Smooth muscle cell (in vitro differentiated cells): Measurements from ENCODE around the gene ARSH. TPM values are rescaled to one million over a fixed set of nuclear protein-coding genes. Genes with fewer than 3 reads are reported as not detected.
A peak's percentile ranks its signal among the peaks of the same experiment; 100 is the strongest.
"Not testable (repeated sequence)": the region's sequence is repeated elsewhere in the genome, so short reads cannot be mapped to it uniquely, and the experiment has no call there.

Source experiments
- DNase-seq: peaks from one replicate; lab custom pipeline; 2025; ENCODE audit not compliant: unreplicated experiment; lab: John Stamatoyannopoulos, UW
- H2AFZ ChIP-seq: fragments of 200-600 bp; sonication (generic); 2 replicates; pipeline ENCODE4 v1.6.0; 2016; ENCODE audit warnings: antibody characterized with exemption, low read depth, mild to moderate bottlenecking
- H3F3A ChIP-seq: fragments of 200-600 bp; sonication (generic); 2 replicates; pipeline ENCODE4 v1.6.0; 2017; ENCODE audit warnings: antibody characterized with exemption, low read depth
- H3K27ac ChIP-seq: fragments of 200-600 bp; sonication (generic); 2 replicates; pipeline ENCODE4 v1.5.1; 2016; ENCODE audit warnings: low read depth, mild to moderate bottlenecking
- H3K27me3 ChIP-seq: fragments of 200-600 bp; sonication (generic); 2 replicates; pipeline ENCODE4 v1.6.1; 2016; ENCODE audit warnings: low read depth, mild to moderate bottlenecking
- H3K36me3 ChIP-seq: fragments of 200-600 bp; sonication (generic); 2 replicates; pipeline ENCODE4 v1.5.1; 2016; ENCODE audit warnings: low read depth
- H3K4me1 ChIP-seq: fragments of 200-600 bp; sonication (generic); 2 replicates; pipeline ENCODE4 v1.5.1; 2016; ENCODE audit warnings: low read depth
- H3K4me2 ChIP-seq: fragments of 200-600 bp; sonication (generic); 2 replicates; pipeline ENCODE4 v1.6.0; 2016; ENCODE audit warnings: mild to moderate bottlenecking
- H3K4me3 ChIP-seq: fragments of 200-600 bp; sonication (generic); 2 replicates; pipeline ENCODE4 v1.5.1; 2016; ENCODE audit warnings: mild to moderate bottlenecking
- H3K79me2 ChIP-seq: fragments of 200-600 bp; sonication (generic); 2 replicates; pipeline ENCODE4 v1.6.0; 2016; ENCODE audit warnings: low read depth, mild to moderate bottlenecking
- H3K9ac ChIP-seq: fragments of 200-600 bp; sonication (generic); 2 replicates; pipeline ENCODE4 v1.6.0; 2016; ENCODE audit warnings: low read depth
- H3K9me3 ChIP-seq: fragments of 200-600 bp; sonication (generic); replicated peaks from 2 replicates; pipeline ENCODE4 v1.5.1; 2016; ENCODE audit warnings: low read depth
- H4K20me1 ChIP-seq: fragments of 200-600 bp; sonication (generic); 2 replicates; pipeline ENCODE4 v1.6.0; 2016; ENCODE audit warnings: low read depth
- CTCF ChIP-seq: fragments of 200-600 bp; sonication (generic); IDR thresholded peaks from 2 replicates; pipeline ENCODE4 v1.5.1; 2017; ENCODE audit warnings: borderline replicate concordance, mild to moderate bottlenecking, antibody characterized with exemption; ENCODE audit not compliant: insufficient read depth, poor library complexity, severe bottlenecking
- WGBS: methylation state at CpG from one replicate; pipeline ENCODE4 v1.1.7; 2016; ENCODE audit warnings: low lambda C conversion rate; 5-methylcytosine and 5-hydroxymethylcytosine counted together
- polyA plus RNA-seq: library from polyadenylated mRNA; unstranded; fragments of >200 nt; fragmentation: Nextera tagmentation; extraction: Ambion mirVana; gene quantifications from 2 replicates; pipeline ENCODE4 v1.2.1, GENCODE V29; 2016
- total RNA-seq: library from RNA; depleted of rRNA; stranded (reverse); fragments of >200 nt; gene quantifications from 2 replicates; pipeline ENCODE4 v1.2.3, GENCODE V29; 2014

Gene ARSH
- total RNA-seq (not detected in 2 replicates), polyA plus RNA-seq (not detected in 2 replicates)

- TF ChIP-seq CTCF = no peak
- Histone ChIP-seq H3K79me2 (no peaks in the 10 kb centered on the region), H3K4me3 (no peak within 1 kb of the TSS), H3K9me3 (peaks cover 16% of the 10 kb centered on the region), H4K20me1 (no peaks in the 10 kb centered on the region), H2AFZ (no peak within 1 kb of the TSS), H3F3A (no peaks in the 10 kb centered on the region), H3K9ac (no peak within 1 kb of the TSS), H3K27ac (no peak within 1 kb of the TSS), H3K4me2 (no peak within 1 kb of the TSS), H3K36me3 (peaks cover 3% of the 10 kb centered on the region), H3K27me3 (no peaks in the 10 kb centered on the region), H3K4me1 (no peaks in the 10 kb centered on the region)
- WGBS = 77% methylated on average over 6 of the region's 6 CpGs
- DNase-seq = no peak
Observed at GRCh38 chrX:3006495-3006894, at the start of gene ARSH. Gene ARSH, plus strand, starts transcription at chrX:3006546. Its CDS starts 67 bp downstream, at chrX:3006613.

GRCh38 chrX:2958199-2958598 lies 48.1 kb upstream of the ARSH start:
- TF ChIP-seq CTCF = no peak
- Histone ChIP-seq H3F3A (no peaks in the 10 kb centered on the region), H4K20me1 (no peaks in the 10 kb centered on the region), H3K4me1 (no peaks in the 10 kb centered on the region), H3K9ac (no peak overlapping the region), H3K9me3 (no peaks in the 10 kb centered on the region), H3K36me3 (no peaks in the 10 kb centered on the region), H3K27ac (no peak overlapping the region), H3K27me3 (no peaks in the 10 kb centered on the region), H2AFZ (no peak overlapping the region), H3K4me3 (no peak overlapping the region), H3K79me2 (no peaks in the 10 kb centered on the region), H3K4me2 (no peak overlapping the region)
- 97% methylated on average over 9 of the region's 9 CpGs for WGBS
- no peak for DNase-seq

GRCh38 chrX:2960861-2961515 lies 45.4 kb upstream of the ARSH start:
- H3K79me2 ChIP-seq = no peaks in the 10 kb centered on the region
- no peak for DNase-seq
- H3K9me3 ChIP-seq = no peaks in the 10 kb centered on the region
- peak overlapping the region; percentile 7 for H2AFZ ChIP-seq
- peaks cover 7% of the 10 kb centered on the region for H3K4me1 ChIP-seq
- H3K9ac ChIP-seq = no peak overlapping the region
- 49% methylated on average over 14 of the region's 14 CpGs for WGBS
- no peak overlapping the region for H3K4me3 ChIP-seq
- H3K4me2 ChIP-seq = peak overlapping the region; percentile 44
- H4K20me1 ChIP-seq = no peaks in the 10 kb centered on the region
- no peak overlapping the region for H3K27ac ChIP-seq
- no peaks in the 10 kb centered on the region for H3K27me3 ChIP-seq
- H3F3A ChIP-seq = peaks cover 16% of the 10 kb centered on the region
- TF ChIP-seq CTCF = no peak
- no peaks in the 10 kb centered on the region for H3K36me3 ChIP-seq

GRCh38 chrX:2962381-2962780 lies 44.0 kb upstream of the ARSH start:
- DNase-seq = no peak
- peaks cover 16% of the 10 kb centered on the region for H3F3A ChIP-seq

GRCh38 chrX:2963449-2963848 lies 42.9 kb upstream of the ARSH start:
- not testable (repeated sequence) for H3K27me3 ChIP-seq, H3K36me3 ChIP-seq, H4K20me1 ChIP-seq, DNase-seq, H2AFZ ChIP-seq, H3K79me2 ChIP-seq, H3K9ac ChIP-seq, H3K9me3 ChIP-seq
- H3K27ac ChIP-seq = peak overlapping the region; percentile 99
- 73% methylated on average over 7 of the region's 7 CpGs for WGBS
- peaks cover 16% of the 10 kb centered on the region for H3F3A ChIP-seq
- peak overlapping the region; percentile 38 for H3K4me3 ChIP-seq
- peak overlapping the region; percentile 80 for H3K4me2 ChIP-seq
- peaks cover 13% of the 10 kb centered on the region for H3K4me1 ChIP-seq

More at GRCh38 chrX:2962381-2962780, 44.0 kb upstream of the ARSH start:
- H3K27ac ChIP-seq = no peak overlapping the region
- H3K36me3 ChIP-seq = no peaks in the 10 kb centered on the region
- no peak overlapping the region for H3K4me2 ChIP-seq
- no peaks in the 10 kb centered on the region for H3K79me2 ChIP-seq
- WGBS = 72% methylated on average over 11 of the region's 11 CpGs
- peak overlapping the region; percentile 57 for H2AFZ ChIP-seq
- no peaks in the 10 kb centered on the region for H4K20me1 ChIP-seq
- H3K27me3 ChIP-seq = no peaks in the 10 kb centered on the region
- TF ChIP-seq CTCF = no peak
- H3K4me3 ChIP-seq = no peak overlapping the region
- peaks cover 7% of the 10 kb centered on the region for H3K4me1 ChIP-seq
- no peaks in the 10 kb centered on the region for H3K9me3 ChIP-seq
- no peak overlapping the region for H3K9ac ChIP-seq
